CD4-positive, alpha-beta T cell (primary cell): ENCODE data around the gene CTNNA3. TPM values are rescaled to one million over a fixed set of nuclear protein-coding genes. Genes with fewer than 3 reads are reported as not detected.

ENCODE experiments used
- ATAC-seq: fragments of 200-7000 bp; cut with Tn5 transposase; one replicate; pipeline ENCODE4 v1.10.0; 2022; ENCODE audit warnings: mild to moderate bottlenecking; ENCODE audit not compliant: poor library complexity
- CTCF ChIA-PET: fragments of 350-600 bp; sonication (Branson Sonifier 250); formaldehyde crosslinking; loops from one replicate; lab custom pipeline; 2021; ENCODE audit warnings: antibody characterized with exemption, inconsistent platforms; lab: Charles Lee
- POLR2A ChIA-PET: fragments of 350-600 bp; sonication (Branson Sonifier 250); formaldehyde crosslinking; loops from one replicate; lab custom pipeline; 2021; ENCODE audit warnings: antibody characterized with exemption, inconsistent platforms; lab: Charles Lee
- DNase-seq, 14 experiments: peaks; one replicate each; pipeline ENCODE4 v3.0.0-alpha.2; 2013 to 2020; ENCODE audit warnings: mixed read lengths in 2 of 14
- H3K27ac ChIP-seq, 2 donors: one replicate each; pipeline versions ENCODE4 v1.5.1 to v1.7.0; 2013; ENCODE audit warnings: low read length in 2 of 2, low read depth in 1 of 2, mild to moderate bottlenecking in 1 of 2
- H3K27me3 ChIP-seq, 2 experiments: 1 replicate in 1 of 2; 2 replicates in 1 of 2; pipeline versions ENCODE4 v1.6.1 to v1.7.0; 2013; ENCODE audit warnings: low read length in 2 of 2, control low read depth in 1 of 2, mild to moderate bottlenecking in 1 of 2, moderate library complexity in 1 of 2; ENCODE audit not compliant: insufficient read depth in 2 of 2, control insufficient read depth in 1 of 2
- H3K36me3 ChIP-seq: one replicate; pipeline ENCODE4 v1.6.1; 2013; ENCODE audit warnings: low read length, control low read depth; ENCODE audit not compliant: insufficient read depth
- H3K4me1 ChIP-seq: one replicate; pipeline ENCODE4 v1.6.1; 2013; ENCODE audit warnings: low read length, control low read depth; ENCODE audit not compliant: insufficient read depth
- H3K4me3 ChIP-seq: one replicate; pipeline ENCODE4 v1.5.1; 2013; ENCODE audit warnings: mild to moderate bottlenecking, low read length, moderate library complexity
- H3K9me3 ChIP-seq, 2 experiments: 1 replicate in 1 of 2; 2 replicates in 1 of 2; pipeline versions ENCODE4 v1.6.1 to v1.7.0; 2013; ENCODE audit warnings: low read length in 2 of 2, mild to moderate bottlenecking in 2 of 2, control low read depth in 1 of 2, moderate library complexity in 1 of 2; ENCODE audit not compliant: control insufficient read depth in 1 of 2, insufficient read depth in 1 of 2
- H3K27ac Mint-ChIP-seq: one replicate; pipeline ENCODE4 v1.8.0; 2020; ENCODE audit warnings: mixed read lengths
- H3K27me3 Mint-ChIP-seq: one replicate; pipeline ENCODE4 v1.8.0; 2021; ENCODE audit warnings: mixed read lengths
- H3K36me3 Mint-ChIP-seq: one replicate; pipeline ENCODE4 v1.8.0; 2021; ENCODE audit warnings: low read depth, mixed read lengths
- H3K4me1 Mint-ChIP-seq: one replicate; pipeline ENCODE4 v1.8.0; 2021; ENCODE audit warnings: low read depth, mixed read lengths
- H3K4me3 Mint-ChIP-seq: one replicate; pipeline ENCODE4 v1.8.0; 2020; ENCODE audit warnings: mild to moderate bottlenecking, mixed read lengths
- H3K9me3 Mint-ChIP-seq: one replicate; pipeline ENCODE4 v1.8.0; 2020; ENCODE audit warnings: mixed read lengths
- intact Hi-C, 2 experiments: fragments of 100-400 bp; cut with DNase I in 1 of 2; cut with micrococcal nuclease in 1 of 2; formaldehyde crosslinking; loops; one replicate each; pipeline versions ENCODE4 v1.15.1 to v1.9.0; 2023 to 2025; cut with DNase I, micrococcal nuclease
- total RNA-seq, 174 experiments: library from RNA in 2 of 174; stranded (reverse) in 2 of 174; gene quantifications; one replicate each; pipeline ENCODE4 v1.2.3 and lab custom pipeline; 2021 to 2026
- TF ChIP-seq, protein P1 (sequence below): fragments of 200-600 bp; IDR thresholded peaks from one replicate; pipeline ENCODE4 v1.8.0; 2022; ENCODE audit warnings: antibody characterized with exemption, mild to moderate bottlenecking

Gene CTNNA3
- total RNA-seq, 2 experiments from 2014 or later, result 0.80 TPM; not detected in 1

GRCh38 chr10:67609996-67610793, 85.8 kb downstream of the CTNNA3 start:
- Mint-ChIP-seq H3K4me1 (peaks cover 23% of the 10 kb centered on the region), H3K9me3 (no peaks in the 10 kb centered on the region), H3K27me3 (no peaks in the 10 kb centered on the region), H3K4me3 (no peak overlapping the region), H3K36me3 (no peaks in the 10 kb centered on the region), H3K27ac (no peak overlapping the region)
- TF ChIP-seq, protein P1, sequence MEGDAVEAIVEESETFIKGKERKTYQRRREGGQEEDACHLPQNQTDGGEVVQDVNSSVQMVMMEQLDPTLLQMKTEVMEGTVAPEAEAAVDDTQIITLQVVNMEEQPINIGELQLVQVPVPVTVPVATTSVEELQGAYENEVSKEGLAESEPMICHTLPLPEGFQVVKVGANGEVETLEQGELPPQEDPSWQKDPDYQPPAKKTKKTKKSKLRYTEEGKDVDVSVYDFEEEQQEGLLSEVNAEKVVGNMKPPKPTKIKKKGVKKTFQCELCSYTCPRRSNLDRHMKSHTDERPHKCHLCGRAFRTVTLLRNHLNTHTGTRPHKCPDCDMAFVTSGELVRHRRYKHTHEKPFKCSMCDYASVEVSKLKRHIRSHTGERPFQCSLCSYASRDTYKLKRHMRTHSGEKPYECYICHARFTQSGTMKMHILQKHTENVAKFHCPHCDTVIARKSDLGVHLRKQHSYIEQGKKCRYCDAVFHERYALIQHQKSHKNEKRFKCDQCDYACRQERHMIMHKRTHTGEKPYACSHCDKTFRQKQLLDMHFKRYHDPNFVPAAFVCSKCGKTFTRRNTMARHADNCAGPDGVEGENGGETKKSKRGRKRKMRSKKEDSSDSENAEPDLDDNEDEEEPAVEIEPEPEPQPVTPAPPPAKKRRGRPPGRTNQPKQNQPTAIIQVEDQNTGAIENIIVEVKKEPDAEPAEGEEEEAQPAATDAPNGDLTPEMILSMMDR, result no peak
- Histone ChIP-seq H3K4me1 (peaks cover 16% of the 10 kb centered on the region), H3K9me3 (no peaks in the 10 kb centered on the region), H3K4me3 (no peak overlapping the region), H3K27me3 (no peaks in the 10 kb centered on the region), H3K27ac (no peak overlapping the region), H3K36me3 (no peaks in the 10 kb centered on the region)
- POLR2A ChIA-PET, result no interaction called here
- ATAC-seq (no peak), DNase-seq (no peak)
- intact Hi-C loops, result no loop called here
- CTCF ChIA-PET, result no interaction called here

DNA sequence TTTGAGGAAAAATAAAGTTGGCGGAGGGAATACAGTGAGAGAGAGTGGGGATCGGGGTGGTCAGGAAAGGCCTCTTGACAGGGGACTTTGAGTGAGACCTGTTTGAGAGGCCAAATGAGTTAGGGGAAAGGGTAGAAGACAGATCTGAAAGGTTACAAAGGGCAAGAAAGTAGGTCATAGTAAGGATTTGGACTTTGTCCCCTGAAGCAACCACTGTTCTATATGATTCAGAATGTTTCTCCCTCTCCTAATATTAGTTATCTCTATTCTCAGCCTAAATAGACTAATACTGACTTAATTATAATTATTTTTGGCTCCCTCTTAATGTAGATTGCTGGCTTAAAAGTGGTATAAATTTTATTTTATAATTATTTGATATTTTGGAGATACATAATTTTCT, 88.0 kb downstream of the CTNNA3 start:
- Mint-ChIP-seq H3K4me3 (no peak overlapping the region), H3K27ac (no peak overlapping the region), H3K9me3 (no peaks in the 10 kb centered on the region), H3K36me3 (no peaks in the 10 kb centered on the region), H3K27me3 (peaks cover 5% of the 10 kb centered on the region), H3K4me1 (peaks cover 14% of the 10 kb centered on the region)
- ChIA-PET CTCF (no interaction called here), POLR2A (no interaction called here)
- DNase-seq (no peak), ATAC-seq (no peak)
- H3K27me3 ChIP-seq, result no peaks in the 10 kb centered on the region
- no peaks in the 10 kb centered on the region for H3K36me3 ChIP-seq
- no peaks in the 10 kb centered on the region for H3K9me3 ChIP-seq
- intact Hi-C loops, result no loop called here
- no peak overlapping the region for H3K27ac ChIP-seq
- TF ChIP-seq, protein P1, result no peak
- H3K4me3 ChIP-seq, result no peak overlapping the region
- H3K4me1 ChIP-seq, result peaks cover 8% of the 10 kb centered on the region

- Mint-ChIP-seq H3K27me3 (peaks cover 7% of the 10 kb centered on the region), H3K4me3 (no peak overlapping the region), H3K36me3 (no peaks in the 10 kb centered on the region), H3K9me3 (no peaks in the 10 kb centered on the region), H3K4me1 (peaks cover 9% of the 10 kb centered on the region), H3K27ac (no peak overlapping the region)
- peaks cover 2% of the 10 kb centered on the region for H3K4me1 ChIP-seq
- no peaks in the 10 kb centered on the region for H3K27me3 ChIP-seq
- ChIA-PET POLR2A (no interaction called here), CTCF (no interaction called here)
- ATAC-seq (no peak), DNase-seq (no peak)
- H3K27ac ChIP-seq, result no peak overlapping the region
- H3K4me3 ChIP-seq, result no peak overlapping the region
- TF ChIP-seq, protein P1, result no peak
- H3K36me3 ChIP-seq, result no peaks in the 10 kb centered on the region
- H3K9me3 ChIP-seq, result no peaks in the 10 kb centered on the region
- intact Hi-C loops, result no loop called here
Measured at GRCh38 chr10:67607472-67607871, 88.5 kb downstream of the CTNNA3 start.
